Astrocyte (in vitro differentiated cells and primary cell): Measurements from ENCODE around the gene CIZ1.

Experiments
- EZH2 ChIP-seq: IDR thresholded peaks from 2 replicates; pipeline ENCODE4 v1.6.1; 2012; ENCODE audit warnings: mild to moderate bottlenecking, low read length, inconsistent platforms; ENCODE audit not compliant: insufficient read depth
- TF ChIP-seq, protein P1 (sequence below): IDR thresholded peaks from 2 replicates; pipeline ENCODE4 v1.5.1; 2011; ENCODE audit warnings: low read depth, mild to moderate bottlenecking, inconsistent platforms, low read length, moderate library complexity; ENCODE audit not compliant: insufficient read depth

DNA sequence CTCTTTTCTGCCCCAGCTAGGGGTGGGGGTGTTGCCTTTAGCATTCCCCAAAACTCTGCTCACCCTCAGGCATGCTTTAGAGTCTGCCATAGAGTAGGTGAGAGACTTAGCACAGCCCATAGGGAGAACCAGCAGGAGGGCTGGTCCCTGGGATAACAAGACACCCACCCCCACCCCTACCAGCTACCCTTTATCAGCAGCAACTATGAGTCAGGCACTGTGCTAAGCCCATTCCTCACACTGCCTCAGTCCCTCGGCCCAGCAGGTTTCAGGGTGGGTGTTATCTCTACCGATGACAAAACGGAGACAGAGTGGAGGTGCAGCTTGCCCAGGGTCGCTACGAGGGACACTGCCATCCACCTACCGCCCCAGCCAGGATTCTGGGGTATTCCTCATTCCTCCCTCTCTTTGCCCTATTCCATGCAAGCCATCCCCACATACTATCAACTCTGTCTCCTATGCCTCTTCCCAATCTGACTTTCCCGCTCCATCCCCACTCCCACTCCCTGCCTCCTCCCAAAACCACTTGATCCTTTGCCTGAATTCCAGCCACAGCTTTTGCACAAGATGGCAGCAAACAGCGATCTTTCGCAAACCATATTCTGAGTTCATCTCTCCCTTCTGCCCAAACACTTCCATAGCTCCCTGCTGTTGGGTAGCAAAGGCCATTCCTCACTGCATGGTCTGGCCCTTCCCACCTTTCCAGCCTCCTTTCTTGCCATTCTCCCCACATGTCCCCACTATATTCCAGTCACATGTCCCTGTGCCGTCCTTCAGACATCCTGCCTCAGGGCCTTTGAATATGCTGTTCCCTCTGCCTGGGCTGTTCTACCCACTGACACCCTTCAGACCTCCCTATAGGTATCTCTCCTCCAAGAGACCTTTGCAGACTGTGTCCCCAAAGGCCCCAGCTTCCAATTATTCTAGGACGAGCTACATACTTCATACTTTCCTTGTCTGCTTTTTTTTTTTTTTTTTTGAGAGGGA lies 5.1 kb downstream of the CIZ1 start:
- TF ChIP-seq, protein P1, sequence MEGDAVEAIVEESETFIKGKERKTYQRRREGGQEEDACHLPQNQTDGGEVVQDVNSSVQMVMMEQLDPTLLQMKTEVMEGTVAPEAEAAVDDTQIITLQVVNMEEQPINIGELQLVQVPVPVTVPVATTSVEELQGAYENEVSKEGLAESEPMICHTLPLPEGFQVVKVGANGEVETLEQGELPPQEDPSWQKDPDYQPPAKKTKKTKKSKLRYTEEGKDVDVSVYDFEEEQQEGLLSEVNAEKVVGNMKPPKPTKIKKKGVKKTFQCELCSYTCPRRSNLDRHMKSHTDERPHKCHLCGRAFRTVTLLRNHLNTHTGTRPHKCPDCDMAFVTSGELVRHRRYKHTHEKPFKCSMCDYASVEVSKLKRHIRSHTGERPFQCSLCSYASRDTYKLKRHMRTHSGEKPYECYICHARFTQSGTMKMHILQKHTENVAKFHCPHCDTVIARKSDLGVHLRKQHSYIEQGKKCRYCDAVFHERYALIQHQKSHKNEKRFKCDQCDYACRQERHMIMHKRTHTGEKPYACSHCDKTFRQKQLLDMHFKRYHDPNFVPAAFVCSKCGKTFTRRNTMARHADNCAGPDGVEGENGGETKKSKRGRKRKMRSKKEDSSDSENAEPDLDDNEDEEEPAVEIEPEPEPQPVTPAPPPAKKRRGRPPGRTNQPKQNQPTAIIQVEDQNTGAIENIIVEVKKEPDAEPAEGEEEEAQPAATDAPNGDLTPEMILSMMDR, result no peak
- TF ChIP-seq EZH2, result no peak
